ENCODE data around the gene ANTXRL.
"Not testable (repeated sequence)": the region's sequence is repeated elsewhere in the genome, so short reads cannot be mapped to it uniquely, and the experiment has no call there.

ANTXRL gene

DNA sequence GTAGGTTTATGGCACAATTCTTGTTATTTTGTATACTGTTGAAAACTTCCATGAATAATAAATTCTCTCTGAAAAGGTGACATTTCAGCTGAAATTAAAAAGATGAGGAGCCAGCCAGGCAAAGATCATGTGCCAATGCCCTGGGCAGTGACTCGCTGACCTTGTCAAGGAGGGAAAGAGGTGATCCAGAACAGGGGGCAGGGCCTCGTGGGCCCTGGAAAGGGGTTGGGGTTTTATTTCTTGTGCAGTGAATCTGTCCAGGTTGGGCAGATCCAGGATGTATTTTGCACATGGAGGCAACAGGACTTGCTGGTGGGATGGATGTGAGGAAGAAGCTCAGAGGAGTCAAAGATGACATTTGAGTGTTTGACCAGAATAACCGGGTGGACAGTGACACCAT is 31.6 kb upstream of the ANTXRL start:
- DNase-seq: not testable (repeated sequence)

DNA sequence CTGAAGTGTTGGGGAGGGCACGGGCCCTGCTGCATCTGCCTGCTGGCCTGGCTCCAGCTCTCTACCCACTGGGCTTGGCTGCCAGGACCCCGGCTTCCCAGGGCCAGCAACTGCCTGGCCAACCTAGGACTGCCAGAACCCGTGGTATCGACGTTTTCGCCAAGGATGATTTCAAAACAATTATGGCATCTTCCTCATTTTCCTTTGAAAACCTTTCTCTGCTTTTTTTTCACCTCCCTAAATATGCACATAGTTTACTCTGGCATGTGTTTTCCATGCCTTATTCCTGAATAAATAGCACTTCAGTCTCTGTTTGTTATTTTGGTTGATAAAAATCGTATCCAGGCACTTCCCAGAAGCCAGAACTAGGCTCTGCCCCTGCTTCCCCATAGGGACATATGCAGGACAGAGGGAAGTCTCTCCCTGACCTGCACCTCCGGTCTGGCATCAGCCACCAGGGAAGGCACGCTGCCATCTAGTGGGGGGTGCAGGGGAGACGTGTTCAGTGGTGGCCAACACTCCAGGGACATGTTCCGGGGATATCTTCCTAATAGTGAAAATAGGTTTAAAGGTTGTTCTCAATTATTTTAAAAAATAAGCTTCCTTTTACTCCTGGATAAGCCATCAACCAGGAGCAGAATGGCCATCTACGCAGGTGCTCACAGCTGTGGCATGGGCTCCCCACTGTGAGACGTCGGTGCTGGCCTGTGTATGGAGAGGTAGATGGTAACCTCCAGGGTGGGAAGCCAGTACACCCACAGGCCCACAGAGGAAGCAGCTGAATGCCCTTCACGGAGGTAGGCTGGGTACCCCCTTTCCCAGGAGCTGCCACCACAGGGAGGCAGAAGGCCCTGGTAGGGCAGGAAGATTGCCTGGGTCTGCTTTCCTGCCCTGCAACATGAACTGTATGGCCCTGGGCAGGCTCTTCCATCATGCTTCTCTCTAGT is 30.7 kb upstream of the ANTXRL start:
- peak; percentile 49 for DNase-seq

GRCh38 chr10:46257099-46257498 is 29.7 kb upstream of the ANTXRL start:
- no peak for DNase-seq

GRCh38 chr10:46262906-46263560 is 23.8 kb upstream of the ANTXRL start:
- DNase-seq: not testable (repeated sequence)

DNA sequence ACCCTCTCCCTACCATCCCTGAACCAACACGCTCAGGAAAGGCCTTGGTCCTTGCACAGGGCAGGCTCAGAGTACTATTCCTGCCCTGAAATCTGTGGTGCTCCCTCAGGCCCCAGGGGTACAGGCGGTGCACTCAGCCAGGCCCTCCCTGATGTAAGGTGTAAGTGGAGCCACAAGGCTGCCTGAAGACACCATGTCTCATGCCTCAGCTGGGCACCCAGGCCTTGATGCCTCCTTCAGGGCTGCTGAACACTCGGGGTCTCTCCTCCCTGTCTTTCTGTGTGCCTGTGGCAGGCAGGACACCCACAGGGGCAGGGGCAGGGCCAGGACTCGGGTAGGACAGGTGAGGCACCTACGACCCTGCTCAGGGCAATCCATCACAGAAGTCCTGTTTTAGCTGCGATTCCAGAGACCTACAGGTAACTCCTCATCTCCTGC is 22.9 kb upstream of the ANTXRL start:
- no peak for DNase-seq

- DNase-seq: no peak
Observed at GRCh38 chr10:46264336-46264735, 22.5 kb upstream of the ANTXRL start.

GRCh38 chr10:46264737-46265368 is 21.9 kb upstream of the ANTXRL start:
- DNase-seq: no peak

- not testable (repeated sequence) for DNase-seq
Observed at GRCh38 chr10:46265566-46266305, 21.1 kb upstream of the ANTXRL start.

- no peak for DNase-seq
Observed at GRCh38 chr10:46266306-46266985, 20.4 kb upstream of the ANTXRL start.

DNA sequence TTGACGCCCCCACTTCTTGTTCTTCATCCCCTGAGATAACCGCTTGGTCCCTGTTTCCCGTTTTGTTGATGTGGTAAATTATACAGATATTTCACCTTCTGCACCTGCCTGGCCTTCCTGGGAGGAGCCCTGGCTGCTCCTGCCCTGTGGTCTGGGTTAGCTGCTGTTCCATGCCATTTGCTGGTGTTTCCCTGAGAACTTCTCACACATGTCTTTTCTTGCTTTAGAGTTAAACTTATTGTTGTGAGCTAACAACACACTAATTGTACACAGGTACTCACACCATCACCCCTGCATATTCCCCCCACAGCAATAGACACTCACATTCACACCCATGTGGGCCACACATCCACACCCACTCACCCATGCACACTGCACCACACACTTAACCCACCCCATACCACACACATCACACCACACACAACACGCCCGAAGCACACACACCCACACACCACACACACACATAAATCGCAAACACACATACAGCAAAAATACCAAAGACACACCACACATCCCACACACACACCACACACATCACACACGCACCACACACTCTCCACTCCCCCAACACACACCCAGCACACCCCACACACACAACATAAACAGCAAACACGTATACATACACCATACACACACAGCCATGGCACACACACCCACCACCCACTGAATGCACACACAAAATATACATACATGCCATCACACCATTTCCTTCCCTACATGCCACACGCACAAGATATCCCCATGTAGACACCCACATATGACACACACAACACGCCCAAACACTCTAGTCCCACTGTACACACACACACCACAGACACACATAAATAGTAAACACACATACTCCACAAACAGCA is 19.4 kb upstream of the ANTXRL start:
- DNase-seq: no peak

DNA sequence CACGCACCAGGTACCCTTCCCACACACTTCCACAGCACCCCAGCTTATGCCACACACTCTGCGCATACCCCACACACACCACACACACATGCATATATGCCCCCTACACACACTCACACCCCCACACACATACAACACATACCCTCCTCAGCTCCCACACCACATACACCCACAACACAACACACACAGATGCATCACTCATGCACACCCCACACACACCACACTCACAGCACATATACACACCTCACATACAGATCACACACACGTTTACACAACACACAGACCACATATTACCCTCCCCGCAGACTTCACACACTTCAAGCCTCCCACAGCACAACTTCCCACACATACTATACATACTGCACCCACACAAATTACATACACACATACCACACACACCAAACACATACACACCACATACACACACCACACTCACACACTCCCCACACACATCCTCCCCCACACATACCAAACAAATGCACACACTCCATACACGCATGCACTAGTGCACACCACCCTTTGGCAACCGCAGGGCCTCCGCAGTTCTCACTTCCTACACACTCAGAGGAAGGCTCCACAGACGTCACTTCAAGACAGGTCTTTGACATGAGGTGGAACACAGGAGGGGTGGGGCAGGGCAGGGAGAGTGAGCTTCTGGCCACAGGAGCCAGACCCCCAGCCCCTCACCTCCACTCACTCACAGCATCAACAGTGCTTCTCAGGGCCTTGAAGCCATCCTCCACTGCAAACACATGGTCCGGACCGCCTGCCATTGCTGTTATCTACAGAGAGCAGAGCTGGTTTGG is 18.5 kb upstream of the ANTXRL start:
- DNase-seq: peak; percentile 65

- DNase-seq: peak; percentile 60
Observed at GRCh38 chr10:46269554-46270053, 17.2 kb upstream of the ANTXRL start.

- DNase-seq: no peak
Observed at GRCh38 chr10:46270086-46270811, 16.5 kb upstream of the ANTXRL start.

DNA sequence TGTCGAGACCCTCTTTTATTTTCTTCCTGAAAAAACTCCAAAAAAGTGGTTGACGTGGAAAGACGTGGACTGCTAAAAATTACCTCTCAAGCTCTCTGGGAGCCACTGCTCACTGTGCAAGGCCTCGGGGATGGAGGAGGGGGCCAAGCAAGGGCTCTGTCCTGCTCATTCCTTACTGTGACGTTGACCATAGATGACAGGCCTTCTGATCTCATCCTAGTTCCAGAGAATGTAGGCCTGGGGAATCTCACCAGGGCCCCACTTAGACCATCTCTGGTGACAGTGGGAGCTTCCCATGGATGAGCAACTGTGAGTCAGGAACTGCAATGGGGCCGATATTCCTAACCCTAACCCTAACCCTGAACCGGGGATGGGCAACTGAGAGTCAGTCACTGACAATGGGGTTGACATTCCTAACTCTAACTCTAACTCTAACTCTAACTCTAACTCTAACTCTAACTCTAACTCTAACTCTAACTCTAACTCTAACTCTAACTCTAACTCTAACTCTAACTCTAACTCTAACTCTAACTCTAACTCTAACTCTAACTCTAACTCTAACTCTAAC is 15.8 kb upstream of the ANTXRL start:
- DNase-seq: not testable (repeated sequence)

GRCh38 chr10:46271795-46272499 is 14.8 kb upstream of the ANTXRL start:
- not testable (repeated sequence) for DNase-seq

DNA sequence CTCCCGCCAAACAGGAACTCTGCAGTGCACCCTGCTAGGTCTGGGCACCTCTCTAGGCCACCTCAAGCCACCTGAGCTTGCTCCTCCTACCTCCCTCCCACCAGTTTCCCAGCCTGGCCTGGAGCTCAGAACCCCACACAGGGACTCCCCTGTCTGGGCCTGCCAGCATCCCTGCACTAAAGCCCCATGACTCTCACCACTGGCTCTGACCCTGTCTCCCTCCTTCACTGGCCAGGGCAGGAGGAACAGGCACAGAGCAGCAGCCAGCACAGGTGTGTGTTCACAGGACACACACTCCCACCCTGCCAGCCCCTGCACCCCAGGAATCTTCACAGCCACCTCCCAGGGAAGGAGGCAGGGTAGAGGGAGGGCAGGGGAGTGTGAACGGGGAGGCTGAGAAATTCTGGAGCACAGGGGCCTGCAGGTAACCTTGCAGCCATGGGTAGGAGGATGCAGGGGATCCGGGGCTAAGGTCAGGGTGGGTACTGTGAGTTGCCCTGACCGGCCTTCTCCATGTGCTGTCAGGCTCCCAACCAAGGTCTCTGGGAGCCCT is 13.9 kb upstream of the ANTXRL start:
- DNase-seq: no peak

- DNase-seq: no peak
Observed at GRCh38 chr10:46273506-46274477, 13.0 kb upstream of the ANTXRL start.

All from CD4-positive, alpha-beta T cell treated with Interleukin-17A for 1 hour (primary cell).